ENCODE results near the gene CRIP3. TPM values are rescaled to one million over a fixed set of nuclear protein-coding genes. Genes with fewer than 3 reads are reported as not detected.
A peak's percentile ranks its signal among the peaks of the same experiment; 100 is the strongest.

CRIP3 gene
- total and polyA plus RNA-seq, 2 of the 13 experiments (the other 11 are each of a cell fraction or from before 2014, with no cell fraction given) = 6.3 to 9.3 TPM

DNA sequence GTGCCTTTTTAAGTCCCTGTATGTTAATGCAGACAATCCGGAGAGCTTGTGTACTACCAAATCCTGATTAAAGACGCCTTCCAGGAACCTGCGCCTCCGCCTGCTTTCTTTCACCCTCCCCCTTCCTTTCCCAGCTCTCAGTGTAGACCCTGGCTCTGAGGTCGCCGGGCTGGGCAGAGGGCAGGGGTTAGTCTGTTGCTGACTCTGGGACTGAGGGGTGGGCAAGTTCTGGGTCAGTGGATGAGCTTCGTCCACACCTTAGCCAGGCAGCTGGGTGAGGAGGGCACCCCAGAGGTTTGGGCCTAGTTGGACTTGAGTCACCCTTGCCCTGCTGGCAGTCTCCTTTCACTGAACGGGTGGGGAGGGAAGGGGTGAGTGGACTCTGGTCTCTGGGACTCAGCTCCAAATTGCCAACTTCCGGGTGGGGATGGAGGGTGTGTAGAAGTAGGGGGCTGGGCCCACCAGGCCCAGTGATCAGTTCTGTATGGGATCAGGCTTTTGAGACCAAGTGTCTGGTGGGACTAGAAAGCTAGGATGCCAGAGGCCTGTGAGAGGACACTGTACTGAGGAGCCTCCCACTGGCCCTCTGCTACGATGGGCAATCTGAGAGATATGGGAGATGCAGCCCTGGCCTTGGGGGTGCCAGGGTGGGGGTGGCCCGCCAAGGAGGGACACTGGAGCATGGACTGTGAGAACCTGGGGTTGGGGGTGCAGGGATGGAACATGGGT, 31.9 kb downstream of the CRIP3 start (continued):
- TF ChIP-seq, protein P1, sequence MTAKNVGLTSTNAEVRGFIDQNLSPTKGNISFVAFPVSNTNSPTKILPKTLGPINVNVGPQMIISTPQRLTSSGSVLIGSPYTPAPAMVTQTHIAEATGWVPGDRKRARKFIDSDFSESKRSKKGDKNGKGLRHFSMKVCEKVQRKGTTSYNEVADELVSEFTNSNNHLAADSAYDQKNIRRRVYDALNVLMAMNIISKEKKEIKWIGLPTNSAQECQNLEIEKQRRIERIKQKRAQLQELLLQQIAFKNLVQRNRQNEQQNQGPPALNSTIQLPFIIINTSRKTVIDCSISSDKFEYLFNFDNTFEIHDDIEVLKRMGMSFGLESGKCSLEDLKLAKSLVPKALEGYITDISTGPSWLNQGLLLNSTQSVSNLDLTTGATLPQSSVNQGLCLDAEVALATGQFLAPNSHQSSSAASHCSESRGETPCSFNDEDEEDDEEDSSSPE (CRISPR knock-in tag; IDR thresholded peaks at IDR 0.05) = peak; percentile 46
- TF ChIP-seq ZNF569 (CRISPR knock-in tag; IDR thresholded peaks at IDR 0.05; ENCODE audit: borderline replicate concordance) = no peak
- no peak for TF ChIP-seq ZNF550 (CRISPR knock-in tag; IDR thresholded peaks at IDR 0.05; ENCODE audit: borderline replicate concordance)
- peak; percentile 34; the same call in 1 of the 2 replicates for TF ChIP-seq FOXO1 (CRISPR knock-in tag; IDR thresholded peaks at IDR 0.05)
- TF ChIP-seq, protein P2, sequence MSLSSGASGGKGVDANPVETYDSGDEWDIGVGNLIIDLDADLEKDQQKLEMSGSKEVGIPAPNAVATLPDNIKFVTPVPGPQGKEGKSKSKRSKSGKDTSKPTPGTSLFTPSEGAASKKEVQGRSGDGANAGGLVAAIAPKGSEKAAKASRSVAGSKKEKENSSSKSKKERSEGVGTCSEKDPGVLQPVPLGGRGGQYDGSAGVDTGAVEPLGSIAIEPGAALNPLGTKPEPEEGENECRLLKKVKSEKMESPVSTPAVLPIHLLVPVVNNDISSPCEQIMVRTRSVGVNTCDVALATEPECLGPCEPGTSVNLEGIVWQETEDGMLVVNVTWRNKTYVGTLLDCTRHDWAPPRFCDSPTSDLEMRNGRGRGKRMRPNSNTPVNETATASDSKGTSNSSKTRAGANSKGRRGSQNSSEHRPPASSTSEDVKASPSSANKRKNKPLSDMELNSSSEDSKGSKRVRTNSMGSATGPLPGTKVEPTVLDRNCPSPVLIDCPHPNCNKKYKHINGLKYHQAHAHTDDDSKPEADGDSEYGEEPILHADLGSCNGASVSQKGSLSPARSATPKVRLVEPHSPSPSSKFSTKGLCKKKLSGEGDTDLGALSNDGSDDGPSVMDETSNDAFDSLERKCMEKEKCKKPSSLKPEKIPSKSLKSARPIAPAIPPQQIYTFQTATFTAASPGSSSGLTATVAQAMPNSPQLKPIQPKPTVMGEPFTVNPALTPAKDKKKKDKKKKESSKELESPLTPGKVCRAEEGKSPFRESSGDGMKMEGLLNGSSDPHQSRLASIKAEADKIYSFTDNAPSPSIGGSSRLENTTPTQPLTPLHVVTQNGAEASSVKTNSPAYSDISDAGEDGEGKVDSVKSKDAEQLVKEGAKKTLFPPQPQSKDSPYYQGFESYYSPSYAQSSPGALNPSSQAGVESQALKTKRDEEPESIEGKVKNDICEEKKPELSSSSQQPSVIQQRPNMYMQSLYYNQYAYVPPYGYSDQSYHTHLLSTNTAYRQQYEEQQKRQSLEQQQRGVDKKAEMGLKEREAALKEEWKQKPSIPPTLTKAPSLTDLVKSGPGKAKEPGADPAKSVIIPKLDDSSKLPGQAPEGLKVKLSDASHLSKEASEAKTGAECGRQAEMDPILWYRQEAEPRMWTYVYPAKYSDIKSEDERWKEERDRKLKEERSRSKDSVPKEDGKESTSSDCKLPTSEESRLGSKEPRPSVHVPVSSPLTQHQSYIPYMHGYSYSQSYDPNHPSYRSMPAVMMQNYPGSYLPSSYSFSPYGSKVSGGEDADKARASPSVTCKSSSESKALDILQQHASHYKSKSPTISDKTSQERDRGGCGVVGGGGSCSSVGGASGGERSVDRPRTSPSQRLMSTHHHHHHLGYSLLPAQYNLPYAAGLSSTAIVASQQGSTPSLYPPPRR (CRISPR knock-in tag; IDR thresholded peaks at IDR 0.05; ENCODE audit: borderline replicate concordance) = peak; percentile 71
- TF ChIP-seq, protein P3, sequence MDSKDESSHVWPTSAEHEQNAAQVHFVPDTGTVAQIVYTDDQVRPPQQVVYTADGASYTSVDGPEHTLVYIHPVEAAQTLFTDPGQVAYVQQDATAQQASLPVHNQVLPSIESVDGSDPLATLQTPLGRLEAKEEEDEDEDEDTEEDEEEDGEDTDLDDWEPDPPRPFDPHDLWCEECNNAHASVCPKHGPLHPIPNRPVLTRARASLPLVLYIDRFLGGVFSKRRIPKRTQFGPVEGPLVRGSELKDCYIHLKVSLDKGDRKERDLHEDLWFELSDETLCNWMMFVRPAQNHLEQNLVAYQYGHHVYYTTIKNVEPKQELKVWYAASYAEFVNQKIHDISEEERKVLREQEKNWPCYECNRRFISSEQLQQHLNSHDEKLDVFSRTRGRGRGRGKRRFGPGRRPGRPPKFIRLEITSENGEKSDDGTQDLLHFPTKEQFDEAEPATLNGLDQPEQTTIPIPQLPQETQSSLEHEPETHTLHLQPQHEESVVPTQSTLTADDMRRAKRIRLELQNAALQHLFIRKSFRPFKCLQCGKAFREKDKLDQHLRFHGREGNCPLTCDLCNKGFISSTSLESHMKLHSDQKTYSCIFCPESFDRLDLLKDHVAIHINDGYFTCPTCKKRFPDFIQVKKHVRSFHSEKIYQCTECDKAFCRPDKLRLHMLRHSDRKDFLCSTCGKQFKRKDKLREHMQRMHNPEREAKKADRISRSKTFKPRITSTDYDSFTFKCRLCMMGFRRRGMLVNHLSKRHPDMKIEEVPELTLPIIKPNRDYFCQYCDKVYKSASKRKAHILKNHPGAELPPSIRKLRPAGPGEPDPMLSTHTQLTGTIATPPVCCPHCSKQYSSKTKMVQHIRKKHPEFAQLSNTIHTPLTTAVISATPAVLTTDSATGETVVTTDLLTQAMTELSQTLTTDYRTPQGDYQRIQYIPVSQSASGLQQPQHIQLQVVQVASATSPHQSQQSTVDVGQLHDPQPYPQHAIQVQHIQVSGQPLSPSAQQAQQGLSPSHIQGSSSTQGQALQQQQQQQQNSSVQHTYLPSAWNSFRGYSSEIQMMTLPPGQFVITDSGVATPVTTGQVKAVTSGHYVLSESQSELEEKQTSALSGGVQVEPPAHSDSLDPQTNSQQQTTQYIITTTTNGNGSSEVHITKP (CRISPR knock-in tag; IDR thresholded peaks at IDR 0.05; ENCODE audit: low read depth) = peak; percentile 48; the same call in 1 of the 2 replicates
- TF ChIP-seq ZNF10 (CRISPR knock-in tag; IDR thresholded peaks at IDR 0.05; ENCODE audit: borderline replicate concordance, low read depth) = no peak
- no peak; the same call in 1 of the 2 replicates for TF ChIP-seq SMAD1 (CRISPR knock-in tag; IDR thresholded peaks at IDR 0.05; ENCODE audit: borderline replicate concordance, low read depth)
- TF ChIP-seq, protein P4, sequence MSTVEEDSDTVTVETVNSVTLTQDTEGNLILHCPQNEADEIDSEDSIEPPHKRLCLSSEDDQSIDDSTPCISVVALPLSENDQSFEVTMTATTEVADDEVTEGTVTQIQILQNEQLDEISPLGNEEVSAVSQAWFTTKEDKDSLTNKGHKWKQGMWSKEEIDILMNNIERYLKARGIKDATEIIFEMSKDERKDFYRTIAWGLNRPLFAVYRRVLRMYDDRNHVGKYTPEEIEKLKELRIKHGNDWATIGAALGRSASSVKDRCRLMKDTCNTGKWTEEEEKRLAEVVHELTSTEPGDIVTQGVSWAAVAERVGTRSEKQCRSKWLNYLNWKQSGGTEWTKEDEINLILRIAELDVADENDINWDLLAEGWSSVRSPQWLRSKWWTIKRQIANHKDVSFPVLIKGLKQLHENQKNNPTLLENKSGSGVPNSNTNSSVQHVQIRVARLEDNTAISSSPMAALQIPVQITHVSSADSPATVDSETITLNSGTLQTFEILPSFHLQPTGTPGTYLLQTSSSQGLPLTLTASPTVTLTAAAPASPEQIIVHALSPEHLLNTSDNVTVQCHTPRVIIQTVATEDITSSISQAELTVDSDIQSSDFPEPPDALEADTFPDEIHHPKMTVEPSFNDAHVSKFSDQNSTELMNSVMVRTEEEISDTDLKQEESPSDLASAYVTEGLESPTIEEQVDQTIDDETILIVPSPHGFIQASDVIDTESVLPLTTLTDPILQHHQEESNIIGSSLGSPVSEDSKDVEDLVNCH (CRISPR knock-in tag; IDR thresholded peaks at IDR 0.05) = 0 out of 2 replicates have a peak, but pooled peaks have one; percentile 68
- no peak for TF ChIP-seq ZNF660 (CRISPR knock-in tag; IDR thresholded peaks at IDR 0.05; ENCODE audit: borderline replicate concordance, low read depth)
- peak; percentile 60 for TF ChIP-seq ZMAT3 (CRISPR knock-in tag; conservative IDR thresholded peaks at IDR 0.05)
- TF ChIP-seq HNRNPLL (IDR thresholded peaks at IDR 0.05; ENCODE audit: low read depth, low read length, poor library complexity, severe bottlenecking) = no peak
- TF ChIP-seq MYC (CRISPR knock-in tag; IDR thresholded peaks at IDR 0.05; ENCODE audit: borderline replicate concordance) = peak; percentile 22
- TF ChIP-seq SRSF1 (optimal IDR thresholded peaks at IDR 0.05; ENCODE audit: low read depth, low read length) = no peak
- TF ChIP-seq ZNF235 (CRISPR knock-in tag; IDR thresholded peaks at IDR 0.05; ENCODE audit: borderline replicate concordance) = no peak
